Right forelimb (tissue), 1 donor: ENCODE measurements around the gene CT47A1.
"Not testable (repeated sequence)": the region's sequence is repeated elsewhere in the genome, so short reads cannot be mapped to it uniquely, and the experiment has no call there.

Experiments
- DNase-seq: peaks from one replicate; pipeline ENCODE4 v3.0.0-alpha.2; 2018

The CT47A1 gene

GRCh38 chrX:120985660-120986059 lies at the start of gene CT47A1:
Gene CT47A1, minus strand, starts transcription at chrX:120985760. Its CDS starts 231 bp downstream, at chrX:120985529.
- not testable (repeated sequence) for DNase-seq

GRCh38 chrX:121032531-121032930 lies 47.0 kb upstream of the CT47A1 start:
- no peak for DNase-seq

- DNase-seq: no peak
These were observed 44.5 kb upstream of the CT47A1 start for GRCh38 chrX:121030083-121030482.

GRCh38 chrX:121028419-121028818 lies 42.9 kb upstream of the CT47A1 start:
- no peak for DNase-seq

GRCh38 chrX:121014826-121015225 lies 29.3 kb upstream of the CT47A1 start:
- DNase-seq: no peak

- DNase-seq: no peak
These were observed 28.4 kb upstream of the CT47A1 start for GRCh38 chrX:121013897-121014455.

- no peak for DNase-seq
These were observed 25.7 kb upstream of the CT47A1 start for GRCh38 chrX:121011254-121011653.

GRCh38 chrX:121010218-121010617 lies 24.7 kb upstream of the CT47A1 start:
- no peak for DNase-seq

GRCh38 chrX:121009764-121010163 lies 24.2 kb upstream of the CT47A1 start:
- no peak for DNase-seq

GRCh38 chrX:121008920-121009319 lies 23.4 kb upstream of the CT47A1 start:
- DNase-seq: no peak

GRCh38 chrX:121000589-121000988 lies 15.0 kb upstream of the CT47A1 start:
- no peak for DNase-seq

GRCh38 chrX:120999413-120999812 lies 13.9 kb upstream of the CT47A1 start:
- no peak for DNase-seq

GRCh38 chrX:120956500-120956899 lies 29.1 kb downstream of the CT47A1 start, which contains the start of gene CT47A7:
Gene CT47A7, minus strand, starts transcription at chrX:120956600. Its CDS starts 255 bp downstream, at chrX:120956345.
- DNase-seq: not testable (repeated sequence)
